ENCODE results near the gene ADAMTSL1. TPM values are rescaled to one million over a fixed set of nuclear protein-coding genes. Genes with fewer than 3 reads are reported as not detected.

Gene ADAMTSL1
- polyA plus RNA-seq, 2 of the 4 experiments (the other 2 are of a cell fraction), result 0.03 TPM; not detected in 1

DNA sequence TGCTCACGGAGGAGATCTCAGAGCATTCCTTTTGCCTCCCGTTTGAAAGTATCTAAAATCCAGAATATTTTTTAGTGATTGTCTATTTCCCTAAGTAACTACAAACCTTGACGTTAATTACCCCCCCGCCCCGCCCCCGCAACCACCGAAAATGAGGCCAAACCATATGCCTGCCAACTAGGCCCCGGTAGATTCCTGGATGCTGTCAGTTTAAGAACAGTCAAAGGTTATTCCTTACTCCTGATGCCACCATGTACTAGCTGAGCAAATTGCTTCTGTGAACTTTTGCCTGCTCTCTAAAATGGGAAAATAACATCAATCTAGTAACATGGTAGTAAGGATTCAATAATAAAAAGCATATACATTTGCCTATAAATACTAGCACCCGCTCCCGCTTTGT is 314.3 kb downstream of the ADAMTSL1 start:
- FAIRE-seq (no peak), ATAC-seq (no peak), DNase-seq (ENCODE audit: low read depth in 1 of 2, low spot score in 1 of 2) (no peak)
- ChIA-PET CTCF (no interaction called here), POLR2A (no interaction called here)
- Histone ChIP-seq H3K27ac (no peak overlapping the region), H3K4me3 (no peak overlapping the region), H3K4me2 (no peak overlapping the region), H3K9me3 (no peaks in the 10 kb centered on the region), H3K4me1 (no peaks in the 10 kb centered on the region)
- TF ChIP-seq ZFP36 (IDR thresholded peaks at IDR 0.05; ENCODE audit: borderline replicate concordance, partially characterized antibody) (no peak), SREBF2 (IDR thresholded peaks at IDR 0.05) (no peak), ZNF302 (CRISPR knock-in tag; IDR thresholded peaks at IDR 0.05) (no peak), RFX5 (IDR thresholded peaks at IDR 0.05) (no peak)
- WGBS (ENCODE audit: missing lambda C conversion rate), result 42% methylated on average over 10 of the region's 10 CpGs

DNA sequence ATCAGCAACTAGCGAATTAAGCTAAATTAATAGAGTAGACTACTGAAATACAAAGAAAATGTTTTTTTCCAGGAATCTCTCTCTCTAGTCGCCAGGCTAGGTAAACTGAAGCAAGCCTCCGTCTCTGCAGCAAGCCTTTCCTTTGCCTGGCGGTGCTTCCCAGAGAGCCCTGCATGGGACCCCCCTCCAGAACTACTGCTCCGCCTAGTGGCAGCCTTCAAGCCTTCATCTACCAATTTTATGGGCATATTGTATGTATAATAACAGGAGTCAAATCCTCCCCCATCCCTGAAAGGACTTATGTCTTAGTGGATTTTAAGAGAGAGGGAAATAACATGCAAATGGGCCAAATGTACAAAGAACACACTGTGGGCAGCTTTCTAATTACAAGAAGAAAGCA is 317.1 kb downstream of the ADAMTSL1 start:
- no peak overlapping the region for H3K4me2 ChIP-seq
- ChIA-PET POLR2A (no interaction called here), CTCF (interaction anchor here (0.6 to 2.8 kb wide), 13 partner anchors 9 to 1003 kb away, joined by 3 to 10 read pairs (median 3); no protein-coding TSS in a partner anchor)
- WGBS (ENCODE audit: missing lambda C conversion rate), result 15% methylated on average over 5 of the region's 5 CpGs
- FAIRE-seq, result no peak
- no peak overlapping the region for H3K4me3 ChIP-seq
- ATAC-seq, result peak; percentile 43 to 88; a peak in 4 of 6 replicates
- H3K9me3 ChIP-seq, result no peaks in the 10 kb centered on the region
- TF ChIP-seq SMC3 (IDR thresholded peaks at IDR 0.05) (peak; percentile 27; the same call in 2 of the 3 replicates), KDM1A (IDR thresholded peaks at IDR 0.05; ENCODE audit: low read depth) (no peak), EHF (CRISPR knock-in tag; IDR thresholded peaks at IDR 0.05) (no peak), RARB (CRISPR knock-in tag; IDR thresholded peaks at IDR 0.05) (no peak), FOXS1 (CRISPR knock-in tag; IDR thresholded peaks at IDR 0.05) (no peak), RAD21 (conservative IDR thresholded peaks at IDR 0.05 in 1 of 2, IDR thresholded peaks at IDR 0.05 in 1 of 2) (peak; percentile 30 to 51; a peak in 2 of 5 replicates), JUN (IDR thresholded peaks at IDR 0.05) (no peak), ZFP36 (IDR thresholded peaks at IDR 0.05; ENCODE audit: borderline replicate concordance, partially characterized antibody) (no peak), MAFK (IDR thresholded peaks at IDR 0.05; ENCODE audit: partially characterized antibody) (no peak), ZC3H11A (IDR thresholded peaks at IDR 0.05) (no peak)
- TF ChIP-seq, protein P1, sequence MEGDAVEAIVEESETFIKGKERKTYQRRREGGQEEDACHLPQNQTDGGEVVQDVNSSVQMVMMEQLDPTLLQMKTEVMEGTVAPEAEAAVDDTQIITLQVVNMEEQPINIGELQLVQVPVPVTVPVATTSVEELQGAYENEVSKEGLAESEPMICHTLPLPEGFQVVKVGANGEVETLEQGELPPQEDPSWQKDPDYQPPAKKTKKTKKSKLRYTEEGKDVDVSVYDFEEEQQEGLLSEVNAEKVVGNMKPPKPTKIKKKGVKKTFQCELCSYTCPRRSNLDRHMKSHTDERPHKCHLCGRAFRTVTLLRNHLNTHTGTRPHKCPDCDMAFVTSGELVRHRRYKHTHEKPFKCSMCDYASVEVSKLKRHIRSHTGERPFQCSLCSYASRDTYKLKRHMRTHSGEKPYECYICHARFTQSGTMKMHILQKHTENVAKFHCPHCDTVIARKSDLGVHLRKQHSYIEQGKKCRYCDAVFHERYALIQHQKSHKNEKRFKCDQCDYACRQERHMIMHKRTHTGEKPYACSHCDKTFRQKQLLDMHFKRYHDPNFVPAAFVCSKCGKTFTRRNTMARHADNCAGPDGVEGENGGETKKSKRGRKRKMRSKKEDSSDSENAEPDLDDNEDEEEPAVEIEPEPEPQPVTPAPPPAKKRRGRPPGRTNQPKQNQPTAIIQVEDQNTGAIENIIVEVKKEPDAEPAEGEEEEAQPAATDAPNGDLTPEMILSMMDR (IDR thresholded peaks at IDR 0.05), result peak; percentile 41
- peak in 1 of 2 experiments; percentile 43 for DNase-seq (ENCODE audit: low read depth in 1 of 2, low spot score in 1 of 2)
- no peaks in the 10 kb centered on the region for H3K4me1 ChIP-seq
- H3K27ac ChIP-seq, result no peak overlapping the region

DNA sequence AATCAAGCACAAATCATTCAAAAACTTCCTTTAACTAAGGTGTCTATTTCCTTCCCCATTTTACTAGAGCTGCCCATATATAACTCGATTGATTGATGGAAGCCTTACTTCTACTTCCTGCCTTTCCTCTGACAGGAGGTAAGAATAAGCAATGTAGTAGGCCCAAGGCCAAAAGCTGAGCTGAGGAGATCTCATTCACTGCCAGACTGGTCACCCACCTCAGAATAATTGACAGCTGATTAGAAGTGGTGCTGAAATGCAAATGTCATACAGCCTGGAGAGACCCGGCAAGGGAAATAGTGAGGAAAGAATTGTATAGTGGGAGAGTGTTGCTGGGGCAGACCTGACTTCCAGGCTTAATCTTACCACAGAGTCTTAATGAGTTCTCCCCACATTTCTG is 319.2 kb downstream of the ADAMTSL1 start:
- DNase-seq (ENCODE audit: low read depth in 1 of 2, low spot score in 1 of 2) (no peak), FAIRE-seq (no peak), ATAC-seq (no peak)
- Histone ChIP-seq H3K9me3 (no peaks in the 10 kb centered on the region), H3K4me2 (no peak overlapping the region), H3K27ac (no peak overlapping the region), H3K4me3 (no peak overlapping the region), H3K4me1 (no peaks in the 10 kb centered on the region)
- POLR2A ChIA-PET, result no interaction called here
- 38% methylated on average over 2 of the region's 2 CpGs for WGBS (ENCODE audit: missing lambda C conversion rate)
- TF ChIP-seq FOSL2 (IDR thresholded peaks at IDR 0.05) (no peak), FOSL2 (CRISPR knock-in tag; IDR thresholded peaks at IDR 0.05) (no peak), TP53 (CRISPR knock-in tag; IDR thresholded peaks at IDR 0.05) (no peak), HOXB13 (CRISPR knock-in tag; IDR thresholded peaks at IDR 0.05; ENCODE audit: low read depth) (no peak), BHLHE40 (IDR thresholded peaks at IDR 0.05; ENCODE audit: low read depth, low read length) (no peak), EHMT2 (IDR thresholded peaks at IDR 0.05; ENCODE audit: low read depth) (no peak), ZNF302 (CRISPR knock-in tag; IDR thresholded peaks at IDR 0.05) (no peak), PHF8 (IDR thresholded peaks at IDR 0.05; ENCODE audit: borderline replicate concordance, low read depth) (no peak), ZSCAN20 (CRISPR knock-in tag; IDR thresholded peaks at IDR 0.05) (no peak), CEBPB (IDR thresholded peaks at IDR 0.05) (no peak), CHD2 (IDR thresholded peaks at IDR 0.05; ENCODE audit: low read length, partially characterized antibody) (no peak), RCOR1 (IDR thresholded peaks at IDR 0.05; ENCODE audit: low read depth, low read length) (no peak), ZC3H11A (IDR thresholded peaks at IDR 0.05) (no peak), CBX2 (IDR thresholded peaks at IDR 0.05; ENCODE audit: borderline replicate concordance, low read depth) (no peak), MAFK (IDR thresholded peaks at IDR 0.05; ENCODE audit: partially characterized antibody) (no peak), FOSB (CRISPR knock-in tag; IDR thresholded peaks at IDR 0.05) (no peak), SREBF2 (IDR thresholded peaks at IDR 0.05) (no peak), MAZ (IDR thresholded peaks at IDR 0.05; ENCODE audit: borderline replicate concordance, low read depth, low read length) (no peak)
- TF ChIP-seq, protein P2, sequence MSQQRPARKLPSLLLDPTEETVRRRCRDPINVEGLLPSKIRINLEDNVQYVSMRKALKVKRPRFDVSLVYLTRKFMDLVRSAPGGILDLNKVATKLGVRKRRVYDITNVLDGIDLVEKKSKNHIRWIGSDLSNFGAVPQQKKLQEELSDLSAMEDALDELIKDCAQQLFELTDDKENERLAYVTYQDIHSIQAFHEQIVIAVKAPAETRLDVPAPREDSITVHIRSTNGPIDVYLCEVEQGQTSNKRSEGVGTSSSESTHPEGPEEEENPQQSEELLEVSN (IDR thresholded peaks at IDR 0.05; ENCODE audit: borderline replicate concordance, low read depth), result no peak
- TF ChIP-seq, protein P3, sequence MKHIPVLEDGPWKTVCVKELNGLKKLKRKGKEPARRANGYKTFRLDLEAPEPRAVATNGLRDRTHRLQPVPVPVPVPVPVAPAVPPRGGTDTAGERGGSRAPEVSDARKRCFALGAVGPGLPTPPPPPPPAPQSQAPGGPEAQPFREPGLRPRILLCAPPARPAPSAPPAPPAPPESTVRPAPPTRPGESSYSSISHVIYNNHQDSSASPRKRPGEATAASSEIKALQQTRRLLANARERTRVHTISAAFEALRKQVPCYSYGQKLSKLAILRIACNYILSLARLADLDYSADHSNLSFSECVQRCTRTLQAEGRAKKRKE (CRISPR knock-in tag; IDR thresholded peaks at IDR 0.05; ENCODE audit: low read depth), result no peak
- TF ChIP-seq, protein P4, sequence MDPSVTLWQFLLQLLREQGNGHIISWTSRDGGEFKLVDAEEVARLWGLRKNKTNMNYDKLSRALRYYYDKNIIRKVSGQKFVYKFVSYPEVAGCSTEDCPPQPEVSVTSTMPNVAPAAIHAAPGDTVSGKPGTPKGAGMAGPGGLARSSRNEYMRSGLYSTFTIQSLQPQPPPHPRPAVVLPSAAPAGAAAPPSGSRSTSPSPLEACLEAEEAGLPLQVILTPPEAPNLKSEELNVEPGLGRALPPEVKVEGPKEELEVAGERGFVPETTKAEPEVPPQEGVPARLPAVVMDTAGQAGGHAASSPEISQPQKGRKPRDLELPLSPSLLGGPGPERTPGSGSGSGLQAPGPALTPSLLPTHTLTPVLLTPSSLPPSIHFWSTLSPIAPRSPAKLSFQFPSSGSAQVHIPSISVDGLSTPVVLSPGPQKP (IDR thresholded peaks at IDR 0.05; ENCODE audit: low read depth, low read length), result no peak
- CTCF ChIA-PET, result interaction anchor here (0.6 to 2.8 kb wide), 6 partner anchors 8 to 538 kb away, joined by 3 to 10 read pairs (median 4); no protein-coding TSS in a partner anchor
